ENCODE results near the gene PLEKHA6. TPM values are rescaled to one million over a fixed set of nuclear protein-coding genes. Genes with fewer than 3 reads are reported as not detected.

PLEKHA6 gene
- total RNA-seq, 2 experiments from 2014 or later: 0.86 to 0.87 TPM

- ChIA-PET CTCF (interaction anchor here (2.9 kb wide), 1 partner anchor 41 kb away, joined by 9 read pairs; no protein-coding TSS in a partner anchor), POLR2A (no interaction called here)
- Mint-ChIP-seq H3K4me3 (no peak overlapping the region), H3K4me1 (peaks cover 12% of the 10 kb centered on the region), H3K27ac (no peak overlapping the region), H3K36me3 (ENCODE audit: low read depth) (no peaks in the 10 kb centered on the region), H3K9me3 (ENCODE audit: low read depth) (no peaks in the 10 kb centered on the region), H3K27me3 (peaks cover 25% of the 10 kb centered on the region)
- no peak for ATAC-seq
- no peak for DNase-seq
- intact Hi-C loops (cut with DNase I, micrococcal nuclease): no loop called here
These were observed 156.4 kb downstream of the PLEKHA6 start for GRCh38 chr1:204203206-204203767.

GRCh38 chr1:204202481-204202880 lies 157.2 kb downstream of the PLEKHA6 start:
- Mint-ChIP-seq H3K4me1 (peaks cover 12% of the 10 kb centered on the region), H3K27ac (no peak overlapping the region), H3K36me3 (ENCODE audit: low read depth) (no peaks in the 10 kb centered on the region), H3K4me3 (no peak overlapping the region), H3K27me3 (peaks cover 22% of the 10 kb centered on the region), H3K9me3 (ENCODE audit: low read depth) (no peaks in the 10 kb centered on the region)
- CTCF ChIA-PET: interaction anchor here (1.4 to 2.9 kb wide), 2 partner anchors 12 to 40 kb away, joined by 3 to 9 read pairs; partner anchors contain the start of gene GOLT1A
- POLR2A ChIA-PET: no interaction called here
- ATAC-seq: no peak
- intact Hi-C loops (cut with DNase I, micrococcal nuclease): no loop called here
- DNase-seq: no peak

GRCh38 chr1:204201348-204202040 lies 158.2 kb downstream of the PLEKHA6 start:
- H3K27me3 Mint-ChIP-seq: peaks cover 17% of the 10 kb centered on the region
- no peaks in the 10 kb centered on the region for H3K36me3 Mint-ChIP-seq (ENCODE audit: low read depth)
- CTCF ChIA-PET: interaction anchor here (1.4 to 2.9 kb wide), 2 partner anchors 13 to 39 kb away, joined by 3 to 9 read pairs; partner anchors contain the start of gene GOLT1A
- H3K4me1 Mint-ChIP-seq: peaks cover 8% of the 10 kb centered on the region
- no peak overlapping the region for H3K4me3 Mint-ChIP-seq
- DNase-seq: no peak
- POLR2A ChIA-PET: no interaction called here
- intact Hi-C loops (cut with DNase I, micrococcal nuclease): no loop called here
- ATAC-seq: no peak
- no peaks in the 10 kb centered on the region for H3K9me3 Mint-ChIP-seq (ENCODE audit: low read depth)
- H3K27ac Mint-ChIP-seq: no peak overlapping the region

GRCh38 chr1:204199579-204199978 lies 160.2 kb downstream of the PLEKHA6 start:
- intact Hi-C loops (cut with DNase I, micrococcal nuclease): no loop called here
- Mint-ChIP-seq H3K4me3 (no peak overlapping the region), H3K27ac (no peak overlapping the region), H3K4me1 (peaks cover 4% of the 10 kb centered on the region), H3K9me3 (ENCODE audit: low read depth) (no peaks in the 10 kb centered on the region), H3K36me3 (ENCODE audit: low read depth) (no peaks in the 10 kb centered on the region), H3K27me3 (peaks cover 4% of the 10 kb centered on the region)
- no peak for DNase-seq
- ATAC-seq: no peak
- ChIA-PET CTCF (interaction anchor here (0.5 to 1.5 kb wide), 3 partner anchors 14 to 37 kb away, joined by 3 to 5 read pairs (median 3); partner anchors contain the start of gene GOLT1A), POLR2A (no interaction called here)

- intact Hi-C loops (cut with DNase I, micrococcal nuclease): no loop called here
- ChIA-PET POLR2A (interaction anchor here (0.7 kb wide), 1 partner anchor 164 kb away, joined by 3 read pairs; no protein-coding TSS in a partner anchor), CTCF (interaction anchor here (0.8 to 1.5 kb wide), 4 partner anchors 9 to 36 kb away, joined by 3 to 5 read pairs (median 4); partner anchors contain the start of gene GOLT1A)
- Mint-ChIP-seq H3K27me3 (no peaks in the 10 kb centered on the region), H3K9me3 (ENCODE audit: low read depth) (no peaks in the 10 kb centered on the region), H3K4me3 (no peak overlapping the region), H3K36me3 (ENCODE audit: low read depth) (no peaks in the 10 kb centered on the region), H3K27ac (no peak overlapping the region), H3K4me1 (peaks cover 6% of the 10 kb centered on the region)
- DNase-seq: no peak
- no peak for ATAC-seq
These were observed 161.1 kb downstream of the PLEKHA6 start for GRCh38 chr1:204198348-204199340.

GRCh38 chr1:204197068-204197467 lies 162.7 kb downstream of the PLEKHA6 start:
- Mint-ChIP-seq H3K27ac (no peak overlapping the region), H3K36me3 (ENCODE audit: low read depth) (no peaks in the 10 kb centered on the region), H3K27me3 (peaks cover 3% of the 10 kb centered on the region), H3K4me1 (peaks cover 6% of the 10 kb centered on the region), H3K4me3 (no peak overlapping the region), H3K9me3 (ENCODE audit: low read depth) (no peaks in the 10 kb centered on the region)
- no peak for DNase-seq
- CTCF ChIA-PET: interaction anchor here (1.3 kb wide), 1 partner anchor 10 kb away, joined by 7 read pairs; no protein-coding TSS in a partner anchor
- intact Hi-C loops (cut with DNase I, micrococcal nuclease): no loop called here
- POLR2A ChIA-PET: no interaction called here
- no peak for ATAC-seq

- no peaks in the 10 kb centered on the region for H3K36me3 Mint-ChIP-seq (ENCODE audit: low read depth)
These were observed 163.5 kb downstream of the PLEKHA6 start, which contains the start of gene KISS1 for GRCh38 chr1:204196068-204196795. Gene KISS1 (minus strand): TSS chr1:204196491. CDS start chr1:204192876, 3,615 bp downstream.

GRCh38 chr1:204194771-204195170 lies 165.0 kb downstream of the PLEKHA6 start:
- Mint-ChIP-seq H3K27me3 (peaks cover 13% of the 10 kb centered on the region), H3K4me1 (peaks cover 10% of the 10 kb centered on the region), H3K9me3 (ENCODE audit: low read depth) (no peaks in the 10 kb centered on the region), H3K4me3 (no peak overlapping the region), H3K27ac (no peak overlapping the region), H3K36me3 (ENCODE audit: low read depth) (no peaks in the 10 kb centered on the region)
- intact Hi-C loops (cut with DNase I, micrococcal nuclease): no loop called here
- POLR2A ChIA-PET: no interaction called here
- CTCF ChIA-PET: interaction anchor here (0.6 to 1.3 kb wide), 2 partner anchors 35 to 75 kb away, joined by 3 to 4 read pairs; no protein-coding TSS in a partner anchor
- DNase-seq (no peak), ATAC-seq (no peak)

More at GRCh38 chr1:204196068-204196795, 163.5 kb downstream of the PLEKHA6 start, which contains the start of gene KISS1:
- H3K27me3 Mint-ChIP-seq: peaks cover 6% of the 10 kb centered on the region
- no peaks in the 10 kb centered on the region for H3K9me3 Mint-ChIP-seq (ENCODE audit: low read depth)
- H3K4me1 Mint-ChIP-seq: peaks cover 6% of the 10 kb centered on the region
- H3K4me3 Mint-ChIP-seq: no peak within 1 kb of the TSS
- CTCF ChIA-PET: interaction anchor here (0.7 to 1.3 kb wide), 2 partner anchors 11 to 752 kb away, joined by 3 to 7 read pairs; no protein-coding TSS in a partner anchor
- no peak within 1 kb of the TSS for H3K27ac Mint-ChIP-seq
- DNase-seq: no peak
- ATAC-seq: no peak
- POLR2A ChIA-PET: no interaction called here
- intact Hi-C loops (cut with DNase I, micrococcal nuclease): no loop called here

- intact Hi-C loops (cut with DNase I, micrococcal nuclease): no loop called here
These were observed 165.6 kb downstream of the PLEKHA6 start for GRCh38 chr1:204194080-204194479.

GRCh38 chr1:204192589-204193352 lies 167.0 kb downstream of the PLEKHA6 start:
- Mint-ChIP-seq H3K9me3 (ENCODE audit: low read depth) (no peaks in the 10 kb centered on the region), H3K36me3 (ENCODE audit: low read depth) (no peaks in the 10 kb centered on the region), H3K4me3 (no peak overlapping the region), H3K27me3 (peaks cover 27% of the 10 kb centered on the region), H3K27ac (no peak overlapping the region), H3K4me1 (peaks cover 16% of the 10 kb centered on the region)
- ChIA-PET CTCF (interaction anchor here (0.6 to 3.0 kb wide), 7 partner anchors 14 to 327 kb away, joined by 3 to 17 read pairs (median 3); no protein-coding TSS in a partner anchor), POLR2A (no interaction called here)
- ATAC-seq: no peak
- DNase-seq: no peak
- intact Hi-C loops (cut with DNase I, micrococcal nuclease): no loop called here

More at GRCh38 chr1:204194080-204194479, 165.6 kb downstream of the PLEKHA6 start:
- ChIA-PET CTCF (interaction anchor here (0.6 to 1.3 kb wide), 4 partner anchors 12 to 1189 kb away, joined by 3 to 4 read pairs (median 4); no protein-coding TSS in a partner anchor), POLR2A (no interaction called here)
- H3K9me3 Mint-ChIP-seq (ENCODE audit: low read depth): no peaks in the 10 kb centered on the region
- peaks cover 16% of the 10 kb centered on the region for H3K4me1 Mint-ChIP-seq
- ATAC-seq: no peak
- H3K27ac Mint-ChIP-seq: no peak overlapping the region
- peaks cover 19% of the 10 kb centered on the region for H3K27me3 Mint-ChIP-seq
- H3K36me3 Mint-ChIP-seq (ENCODE audit: low read depth): no peaks in the 10 kb centered on the region
- DNase-seq: no peak
- no peak overlapping the region for H3K4me3 Mint-ChIP-seq

Data from activated CD4-positive, alpha-beta T cell treated with anti-CD3 and anti-CD28 coated beads for 36 hours (primary cell).